HG03469 (cell line): ENCODE measurements around the gene GRAP.

Experiments used
- ATAC-seq: cut with Tn5 transposase; IDR thresholded peaks from one replicate; pipeline ENCODE4 v1.9.1; 2021; ENCODE audit warnings: mild to moderate bottlenecking, moderate library complexity, moderate number of reproducible peaks; ENCODE audit not compliant: unreplicated experiment

The GRAP gene

DNA sequence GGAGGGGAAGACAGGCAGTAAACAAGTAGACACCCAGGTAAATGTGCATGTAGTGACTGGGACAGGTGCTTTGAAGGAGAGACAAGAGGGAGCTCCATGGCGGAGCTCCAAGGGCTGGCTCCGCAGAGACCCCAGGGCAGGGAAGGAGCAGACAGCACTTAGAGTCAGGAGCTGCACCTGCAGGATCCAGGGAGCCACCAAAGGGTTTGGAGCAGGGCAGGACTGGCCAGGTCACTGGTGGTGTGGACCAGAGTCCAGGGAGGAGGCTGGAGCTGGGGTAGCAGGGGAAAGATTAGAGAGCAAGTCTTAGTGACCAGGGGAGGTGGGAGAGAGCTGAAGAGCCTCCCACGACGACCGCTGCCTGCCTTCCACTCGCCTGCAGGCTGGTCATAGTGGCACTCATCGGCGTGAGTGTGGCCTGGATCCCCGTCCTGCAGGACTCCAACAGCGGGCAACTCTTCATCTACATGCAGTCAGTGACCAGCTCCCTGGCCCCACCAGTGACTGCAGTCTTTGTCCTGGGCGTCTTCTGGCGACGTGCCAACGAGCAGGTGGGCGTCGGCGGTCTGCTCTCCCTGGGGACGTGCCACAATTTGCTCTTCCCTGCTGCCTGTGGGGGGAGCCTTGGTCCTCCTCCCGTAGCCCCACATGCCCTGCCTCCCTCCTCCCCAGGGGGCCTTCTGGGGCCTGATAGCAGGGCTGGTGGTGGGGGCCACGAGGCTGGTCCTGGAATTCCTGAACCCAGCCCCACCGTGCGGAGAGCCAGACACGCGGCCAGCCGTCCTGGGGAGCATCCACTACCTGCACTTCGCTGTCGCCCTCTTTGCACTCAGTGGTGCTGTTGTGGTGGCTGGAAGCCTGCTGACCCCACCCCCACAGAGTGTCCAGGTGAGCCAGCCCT, 27.5 kb downstream of the GRAP start:
- no peak for ATAC-seq

DNA sequence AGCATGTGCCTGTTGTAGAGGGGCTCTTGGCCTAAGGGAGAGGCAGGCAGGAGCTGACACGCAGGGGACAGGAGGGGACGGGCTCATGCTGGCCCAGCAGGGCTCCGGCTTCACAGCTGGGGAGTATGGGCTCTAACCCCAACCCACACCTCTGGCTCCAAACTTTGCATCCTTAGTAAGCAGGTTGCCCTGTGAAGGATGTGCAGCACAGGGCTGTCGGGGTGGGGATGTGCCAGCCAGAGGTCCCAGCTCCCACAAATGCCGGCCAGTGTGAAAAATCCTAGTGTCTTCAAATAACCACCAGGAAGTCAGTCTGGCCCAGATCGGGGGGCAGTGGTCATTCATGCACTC, 28.2 kb downstream of the GRAP start:
- ATAC-seq = no peak

DNA sequence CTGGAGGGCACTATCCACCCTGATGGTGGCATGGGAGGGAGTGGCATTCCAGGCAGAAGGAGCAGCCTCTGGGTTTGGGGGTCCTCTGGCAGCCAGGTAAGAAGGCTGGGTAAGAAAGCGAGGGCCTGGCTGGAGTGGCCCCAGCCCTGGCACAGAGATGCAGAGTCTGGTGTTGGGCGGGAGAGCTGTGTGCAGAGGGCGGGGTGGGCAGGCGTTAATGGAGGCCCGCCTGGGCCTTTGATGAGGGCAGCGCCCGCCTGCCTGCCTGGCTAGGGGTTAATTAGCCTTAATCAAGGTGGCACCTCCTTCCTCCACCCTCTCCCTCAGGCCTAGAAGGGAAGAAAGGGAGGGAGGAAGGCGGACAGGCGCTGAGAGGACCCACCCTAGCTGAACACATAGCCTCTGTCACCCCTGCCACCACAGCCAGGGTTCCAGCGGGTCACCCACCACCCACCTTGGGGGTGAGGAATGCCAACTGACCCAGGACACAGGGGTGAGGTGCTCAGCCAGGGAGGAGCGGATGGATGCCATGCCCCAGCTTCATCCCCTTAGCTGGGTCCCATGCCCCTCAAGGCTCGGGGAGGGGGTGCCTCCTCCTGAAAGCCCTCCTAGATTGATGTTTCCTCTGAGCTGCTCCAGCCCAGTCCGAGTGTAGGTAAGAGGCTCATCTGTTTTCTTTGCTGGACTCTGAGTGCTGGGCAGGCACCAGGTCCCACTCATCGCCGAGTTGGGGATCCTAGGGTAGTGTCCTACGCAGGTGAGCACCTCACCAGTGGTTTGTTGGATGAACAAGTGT, 28.8 kb downstream of the GRAP start:
- ATAC-seq = no peak

DNA sequence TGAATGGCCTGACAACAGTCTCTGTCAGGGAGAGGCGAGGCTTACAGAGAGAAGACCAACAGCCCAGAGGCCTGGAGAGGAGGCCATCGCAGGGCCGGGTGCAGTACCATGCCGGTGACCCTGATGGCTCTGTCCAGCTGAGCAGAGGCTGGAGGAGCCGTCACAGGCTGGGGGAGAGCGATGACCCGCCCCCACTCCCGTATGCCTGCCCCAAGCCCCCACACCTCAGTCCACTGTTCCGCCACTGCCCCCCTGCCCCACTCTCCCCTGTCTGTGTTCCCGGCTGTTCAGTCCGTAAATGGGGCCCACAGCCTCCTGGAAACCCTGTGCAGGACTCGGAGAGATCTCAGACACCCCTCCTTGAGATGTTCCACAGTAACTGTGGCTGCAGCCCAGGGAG, 29.4 kb downstream of the GRAP start:
- ATAC-seq = no peak

- no peak for ATAC-seq
Observed at GRCh38 chr17:19016881-19017280, 29.9 kb downstream of the GRAP start.

- ATAC-seq = no peak
Observed at GRCh38 chr17:19016297-19016696, 30.5 kb downstream of the GRAP start.

DNA sequence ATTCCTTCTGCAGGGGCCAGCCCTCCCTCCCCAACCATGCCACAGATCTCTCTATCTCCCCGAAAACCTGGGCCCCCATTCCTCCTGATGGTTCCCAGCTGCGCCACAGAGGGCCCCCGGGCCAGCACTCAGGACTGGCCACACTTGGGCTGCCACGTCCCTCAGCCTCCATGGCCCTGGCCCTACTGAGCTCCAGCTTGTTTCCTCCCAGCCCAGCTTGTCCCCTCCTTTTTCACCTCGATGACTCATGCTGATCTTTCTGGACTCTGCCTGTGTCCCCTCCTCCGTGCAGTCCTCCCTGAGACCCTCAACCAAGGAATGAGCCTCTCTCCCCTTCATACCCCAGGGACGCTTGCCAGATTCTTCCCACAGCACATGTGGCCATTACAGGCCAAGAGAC, 31.3 kb downstream of the GRAP start:
- ATAC-seq = no peak

DNA sequence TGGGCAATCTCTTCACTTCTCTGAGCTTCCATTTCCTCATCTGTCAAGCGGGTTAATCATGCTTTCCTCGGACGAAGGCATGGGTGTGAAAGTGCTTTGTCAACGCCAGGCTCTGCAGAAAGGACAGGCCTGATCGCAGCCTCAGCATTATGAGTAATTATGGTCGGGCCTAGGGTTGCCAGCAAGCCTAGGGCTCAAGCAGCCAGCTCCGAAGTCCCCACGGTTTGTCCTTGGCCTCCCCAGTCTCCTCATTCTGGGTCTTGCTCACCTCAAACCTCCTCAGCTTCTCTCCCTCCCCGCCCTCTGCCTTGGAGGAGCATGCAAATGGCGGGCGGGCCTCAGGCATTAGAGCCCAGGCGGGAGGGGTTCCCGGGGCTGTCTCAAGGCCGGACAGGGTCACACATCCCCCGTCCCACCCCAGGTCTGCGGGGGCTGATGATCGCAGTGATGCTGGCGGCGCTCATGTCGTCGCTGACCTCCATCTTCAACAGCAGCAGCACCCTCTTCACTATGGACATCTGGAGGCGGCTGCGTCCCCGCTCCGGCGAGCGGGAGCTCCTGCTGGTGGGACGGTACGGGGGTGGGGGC, 32.0 kb downstream of the GRAP start:
- ATAC-seq = no peak

GRCh38 chr17:19013806-19014627, 32.7 kb downstream of the GRAP start:
- ATAC-seq = no peak

- ATAC-seq = no peak
Observed at GRCh38 chr17:19013226-19013625, 33.5 kb downstream of the GRAP start.

GRCh38 chr17:19012171-19013080, 34.3 kb downstream of the GRAP start:
- no peak for ATAC-seq

DNA sequence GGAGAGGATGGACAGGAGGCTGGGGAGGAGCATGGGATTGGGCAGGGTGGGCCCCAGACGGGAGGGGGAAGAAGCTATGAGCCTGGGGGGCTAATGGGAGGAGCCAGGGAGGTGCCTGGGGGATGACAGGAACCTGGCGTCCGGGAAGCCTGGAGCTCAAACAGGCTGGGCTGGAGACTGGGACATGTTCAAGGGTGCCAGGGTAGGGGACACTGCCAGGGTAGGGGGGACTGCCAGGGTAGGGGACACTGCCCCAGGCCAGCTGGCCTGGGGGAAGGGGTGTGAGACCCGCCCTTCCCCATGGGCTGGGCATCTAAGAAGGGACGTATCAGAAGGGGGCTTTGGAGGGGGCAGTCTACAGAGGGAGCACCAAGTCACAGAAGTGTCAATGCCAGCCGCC, 35.2 kb downstream of the GRAP start:
- no peak for ATAC-seq

DNA sequence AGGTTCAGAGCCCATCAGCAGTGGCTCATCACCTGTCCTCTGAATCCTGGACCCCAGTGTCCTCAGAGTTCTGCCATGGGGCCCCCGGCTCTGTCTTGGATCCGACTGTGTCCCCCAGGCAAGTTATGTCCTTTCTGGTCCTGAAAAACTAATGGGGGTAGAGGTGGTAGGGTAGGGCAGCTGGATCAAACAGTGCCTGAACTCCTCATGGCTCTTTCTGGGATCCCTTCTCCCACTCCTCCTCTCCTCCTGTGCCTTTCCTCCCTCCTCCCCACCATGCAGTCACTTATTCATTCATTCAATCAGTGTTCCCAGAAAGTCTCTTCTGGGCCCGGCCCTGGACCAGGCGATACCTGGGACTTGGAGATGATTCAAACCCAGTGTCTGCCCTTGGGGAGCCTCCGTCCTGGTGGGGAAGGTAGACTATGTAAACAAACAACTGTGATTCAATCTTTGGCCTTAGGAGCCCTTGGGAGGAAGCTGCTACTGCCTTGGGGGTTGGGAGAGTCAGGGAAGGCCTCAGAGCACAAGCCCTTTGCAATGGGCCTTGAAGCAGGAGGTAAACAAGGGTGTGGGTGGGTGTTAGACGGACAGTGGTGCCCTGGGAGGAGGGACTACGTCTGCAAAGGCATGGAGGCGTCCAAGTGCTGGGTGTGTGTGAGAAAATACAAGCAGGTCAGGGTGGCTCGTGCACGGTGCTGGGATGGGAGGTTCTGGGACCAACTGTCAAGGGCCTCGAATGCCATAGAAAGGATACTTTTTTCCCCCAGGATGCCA, 35.8 kb downstream of the GRAP start:
- no peak for ATAC-seq

DNA sequence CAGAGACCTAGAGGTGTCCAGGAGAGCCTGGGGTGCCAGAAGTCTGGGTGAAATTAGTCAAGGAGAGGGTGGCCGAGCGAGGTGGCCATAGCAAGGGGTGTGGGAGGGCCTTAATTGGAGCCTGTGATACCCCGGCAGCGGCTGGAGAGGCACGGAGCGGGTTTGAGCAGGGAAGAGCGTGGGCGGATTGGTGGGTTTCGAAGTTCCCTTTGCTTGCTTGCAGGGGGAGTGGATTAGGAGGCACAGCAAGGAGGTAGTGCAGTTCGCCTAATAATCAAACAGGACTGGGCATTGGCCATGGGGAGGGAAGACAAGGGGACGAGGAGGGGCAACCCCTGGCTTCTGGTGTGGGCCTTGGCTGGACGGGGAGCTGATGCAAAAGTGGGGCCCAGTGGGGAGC, 36.8 kb downstream of the GRAP start:
- no peak for ATAC-seq

DNA sequence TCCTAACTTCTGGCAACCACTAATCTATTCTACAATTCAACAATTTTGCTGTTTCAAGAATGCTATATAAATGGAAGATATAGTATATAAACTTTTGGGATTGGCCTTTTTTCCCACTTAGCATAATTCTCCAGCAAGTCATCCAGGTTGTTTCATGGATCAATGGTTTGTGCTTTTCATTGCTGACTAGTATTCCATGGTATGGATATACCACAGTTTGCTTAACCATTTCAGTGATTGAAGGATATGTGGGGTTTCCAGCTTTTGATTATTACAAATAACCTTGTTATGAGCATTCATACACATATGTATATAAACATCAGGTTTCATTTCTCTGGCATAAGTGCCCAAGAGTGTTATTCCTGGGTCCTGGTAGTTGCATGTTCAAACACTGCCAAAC, 40.1 kb downstream of the GRAP start:
- no peak for ATAC-seq

DNA sequence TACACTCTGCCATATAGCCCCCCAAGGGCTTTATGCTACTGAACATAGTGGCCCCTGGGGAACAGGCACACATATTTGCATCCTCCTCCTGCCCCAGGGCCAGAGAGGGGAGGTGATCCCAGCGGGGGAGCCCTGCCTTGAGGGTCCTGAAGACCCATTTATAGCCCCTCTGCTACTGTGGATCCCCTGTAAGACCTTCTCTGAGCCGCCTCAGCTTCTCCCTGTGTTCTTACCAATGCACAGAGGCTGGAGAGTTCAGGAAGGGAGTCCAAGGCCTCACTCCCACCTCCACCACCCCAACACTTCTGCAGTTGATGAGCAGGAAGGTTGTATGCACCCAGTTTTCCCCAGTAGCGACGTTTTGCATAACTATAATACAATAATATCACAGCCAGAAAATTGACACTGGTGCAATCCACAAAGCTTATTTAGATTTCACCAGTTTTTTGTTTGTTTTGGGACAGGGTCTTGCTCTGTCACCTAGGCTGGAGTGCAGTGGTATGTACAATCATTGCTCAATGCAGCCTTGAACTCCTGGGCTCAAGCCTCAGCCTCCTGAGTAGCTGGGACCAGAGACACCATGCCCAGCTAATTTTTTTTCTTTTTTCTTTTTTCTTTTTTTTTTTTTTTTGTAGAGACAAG, 40.8 kb downstream of the GRAP start:
- ATAC-seq = no peak

GRCh38 chr17:19005137-19005773, 41.5 kb downstream of the GRAP start:
- ATAC-seq = no peak
